ENCODE data around the gene GHR. TPM values are rescaled to one million over a fixed set of nuclear protein-coding genes. Genes with fewer than 3 reads are reported as not detected.

Gene GHR
- total RNA-seq, 1 donor from 2014 or later, result 0.17 TPM

DNA sequence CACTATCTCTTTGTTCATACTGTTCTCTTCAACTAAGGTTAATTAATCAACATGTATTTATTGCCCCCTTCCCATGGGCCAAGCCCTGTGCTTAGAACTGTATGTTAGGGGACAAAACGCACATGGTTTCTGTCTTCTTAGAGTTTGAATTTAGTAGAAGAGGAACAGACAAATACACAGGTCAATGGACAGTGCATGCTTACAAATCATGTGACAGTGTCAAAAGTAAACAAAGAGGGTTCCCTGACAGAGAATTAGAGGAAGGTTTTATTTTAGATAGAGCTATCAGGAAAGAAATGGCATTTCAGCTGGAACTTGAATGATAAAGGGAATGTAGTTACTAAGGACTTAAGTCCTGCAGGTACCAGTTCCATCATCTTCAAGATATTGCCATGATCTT lies 188.2 kb downstream of the GHR start:
- no peak for DNase-seq (ENCODE audit: low read depth)
- H3K4me3 ChIP-seq (ENCODE audit: low read depth, low read length), result no peak overlapping the region
- TF ChIP-seq, protein P1, sequence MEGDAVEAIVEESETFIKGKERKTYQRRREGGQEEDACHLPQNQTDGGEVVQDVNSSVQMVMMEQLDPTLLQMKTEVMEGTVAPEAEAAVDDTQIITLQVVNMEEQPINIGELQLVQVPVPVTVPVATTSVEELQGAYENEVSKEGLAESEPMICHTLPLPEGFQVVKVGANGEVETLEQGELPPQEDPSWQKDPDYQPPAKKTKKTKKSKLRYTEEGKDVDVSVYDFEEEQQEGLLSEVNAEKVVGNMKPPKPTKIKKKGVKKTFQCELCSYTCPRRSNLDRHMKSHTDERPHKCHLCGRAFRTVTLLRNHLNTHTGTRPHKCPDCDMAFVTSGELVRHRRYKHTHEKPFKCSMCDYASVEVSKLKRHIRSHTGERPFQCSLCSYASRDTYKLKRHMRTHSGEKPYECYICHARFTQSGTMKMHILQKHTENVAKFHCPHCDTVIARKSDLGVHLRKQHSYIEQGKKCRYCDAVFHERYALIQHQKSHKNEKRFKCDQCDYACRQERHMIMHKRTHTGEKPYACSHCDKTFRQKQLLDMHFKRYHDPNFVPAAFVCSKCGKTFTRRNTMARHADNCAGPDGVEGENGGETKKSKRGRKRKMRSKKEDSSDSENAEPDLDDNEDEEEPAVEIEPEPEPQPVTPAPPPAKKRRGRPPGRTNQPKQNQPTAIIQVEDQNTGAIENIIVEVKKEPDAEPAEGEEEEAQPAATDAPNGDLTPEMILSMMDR (conservative IDR thresholded peaks at IDR 0.05; ENCODE audit: low read depth, low read length), result no peak

DNA sequence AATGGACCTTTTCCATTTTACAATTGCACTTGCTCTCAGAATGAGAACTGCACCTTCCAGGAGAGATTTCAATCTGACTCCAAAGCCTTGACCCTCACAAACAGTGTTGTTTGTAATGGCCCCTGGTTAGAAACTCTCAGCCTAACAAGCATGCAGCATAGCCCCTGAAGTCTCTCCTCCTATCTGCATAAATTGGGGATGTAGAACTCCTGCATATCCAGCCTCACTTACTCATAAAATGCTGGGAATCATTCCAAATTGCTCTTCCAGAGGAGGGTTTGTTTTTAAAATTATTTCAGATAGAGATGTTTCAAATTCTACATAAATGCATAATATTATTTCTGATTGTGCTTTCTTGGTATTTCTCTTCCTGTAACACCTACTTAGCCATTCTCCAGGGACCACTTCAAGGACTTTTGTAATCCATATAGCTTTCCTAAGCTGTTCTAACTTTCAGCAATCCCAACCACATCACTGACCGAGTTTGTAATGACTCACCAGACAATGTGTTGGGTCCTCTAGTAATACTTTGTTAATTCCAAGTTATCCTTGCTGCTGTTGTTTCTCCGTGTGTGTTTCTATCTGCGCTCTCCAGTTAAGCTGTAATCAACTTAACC lies 189.6 kb downstream of the GHR start:
- TF ChIP-seq, protein P1 (conservative IDR thresholded peaks at IDR 0.05; ENCODE audit: low read depth, low read length), result no peak
- DNase-seq (ENCODE audit: low read depth), result no peak
- no peak overlapping the region for H3K4me3 ChIP-seq (ENCODE audit: low read depth, low read length)

DNA sequence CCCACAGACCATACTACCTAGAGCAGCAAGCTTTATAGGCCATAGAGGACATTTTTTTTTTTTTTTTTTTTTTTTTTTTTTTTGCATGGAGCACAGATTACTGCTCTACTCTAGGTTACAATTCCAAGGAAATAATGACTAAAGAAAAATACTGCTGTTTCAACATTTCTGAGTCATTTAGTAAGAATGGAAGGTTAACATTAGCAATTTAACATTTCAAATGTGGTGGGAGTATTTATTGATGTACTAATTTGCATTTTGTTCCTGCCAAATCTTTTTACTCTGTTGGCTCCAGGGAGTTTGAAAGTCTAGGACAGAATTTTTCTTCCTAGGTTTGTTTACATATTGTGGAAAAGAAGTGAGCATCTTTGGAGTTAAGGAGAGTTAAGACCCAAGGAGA lies 191.3 kb downstream of the GHR start:
- H3K4me3 ChIP-seq (ENCODE audit: low read depth, low read length), result no peak overlapping the region
- peak; percentile 9 for DNase-seq (ENCODE audit: low read depth)
- TF ChIP-seq, protein P1 (conservative IDR thresholded peaks at IDR 0.05; ENCODE audit: low read depth, low read length), result no peak

DNA sequence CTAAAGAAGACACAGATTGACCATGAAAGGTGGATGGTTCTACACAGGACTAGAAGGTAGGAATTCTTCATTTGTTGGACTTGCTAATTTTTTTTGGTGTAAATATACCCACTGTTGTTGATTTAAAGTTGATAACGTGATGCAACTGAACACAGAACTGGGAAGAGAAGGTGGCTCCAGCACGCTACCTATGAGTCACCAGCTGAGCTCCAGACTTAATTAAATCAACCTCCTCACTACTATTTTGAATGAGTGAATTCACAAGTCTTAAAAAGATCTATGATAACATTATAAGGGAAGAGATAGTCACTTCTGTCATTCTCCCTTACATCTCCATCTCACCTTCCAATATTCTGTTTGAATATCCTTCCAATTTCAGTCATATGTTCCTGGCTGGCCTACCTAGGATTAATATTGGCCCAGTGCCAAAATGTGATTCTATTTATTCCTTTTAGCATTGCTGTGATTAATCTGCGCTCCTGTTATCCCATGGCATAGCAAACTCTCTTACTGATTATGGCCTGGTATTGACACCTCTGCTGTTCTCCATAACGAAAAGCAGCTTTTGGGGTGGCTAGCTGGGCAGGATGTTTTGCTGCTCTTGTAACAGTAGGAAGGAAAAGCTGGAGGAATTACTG lies 197.5 kb downstream of the GHR start:
- TF ChIP-seq, protein P1 (conservative IDR thresholded peaks at IDR 0.05; ENCODE audit: low read depth, low read length), result no peak
- H3K4me3 ChIP-seq (ENCODE audit: low read depth, low read length), result no peak overlapping the region
- no peak for DNase-seq (ENCODE audit: low read depth)

DNA sequence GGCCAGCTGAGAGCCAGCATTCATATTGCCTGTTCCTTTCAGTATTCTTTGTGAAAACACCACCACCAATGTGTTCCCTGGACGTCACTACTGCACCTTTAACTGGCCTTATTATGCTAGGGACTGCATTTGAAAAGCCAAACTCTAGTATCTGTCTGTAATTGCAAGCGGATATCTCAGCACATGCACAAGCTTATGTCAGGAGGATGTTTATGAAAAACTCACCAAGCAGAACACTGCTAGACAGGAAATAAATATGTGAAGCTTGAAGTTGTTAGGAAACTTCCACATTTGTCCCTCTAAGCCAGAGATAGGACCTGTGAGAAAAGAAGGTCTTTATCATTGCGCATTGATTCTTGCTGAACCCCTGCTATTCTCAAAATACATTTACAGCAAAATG lies 198.0 kb downstream of the GHR start:
- DNase-seq (ENCODE audit: low read depth), result no peak
- TF ChIP-seq, protein P1 (conservative IDR thresholded peaks at IDR 0.05; ENCODE audit: low read depth, low read length), result no peak

DNA sequence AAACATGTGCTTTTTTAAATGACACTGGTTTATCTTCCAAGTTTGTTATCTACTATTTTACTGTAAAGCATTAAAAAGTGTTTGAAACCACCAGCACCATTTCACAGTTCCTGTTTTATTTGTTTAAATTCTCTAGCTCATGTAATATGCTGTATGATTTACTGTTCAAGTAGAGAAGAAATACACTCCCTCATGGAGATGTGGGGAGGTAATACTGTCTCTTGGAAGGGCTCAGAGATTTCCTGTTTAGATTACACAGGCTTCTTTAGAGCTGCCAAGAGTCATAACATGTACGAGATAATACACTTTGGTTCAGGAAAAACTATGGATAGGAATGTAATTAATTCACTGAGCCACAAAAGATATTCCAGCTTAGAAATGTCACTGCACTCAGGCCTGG lies 198.4 kb downstream of the GHR start:
- TF ChIP-seq, protein P1 (conservative IDR thresholded peaks at IDR 0.05; ENCODE audit: low read depth, low read length), result no peak
- no peak overlapping the region for H3K4me3 ChIP-seq (ENCODE audit: low read depth, low read length)
- no peak for DNase-seq (ENCODE audit: low read depth)

More for the DNA sequence above, 198.0 kb downstream of the GHR start:
- no peak overlapping the region for H3K4me3 ChIP-seq (ENCODE audit: low read depth, low read length)

DNA sequence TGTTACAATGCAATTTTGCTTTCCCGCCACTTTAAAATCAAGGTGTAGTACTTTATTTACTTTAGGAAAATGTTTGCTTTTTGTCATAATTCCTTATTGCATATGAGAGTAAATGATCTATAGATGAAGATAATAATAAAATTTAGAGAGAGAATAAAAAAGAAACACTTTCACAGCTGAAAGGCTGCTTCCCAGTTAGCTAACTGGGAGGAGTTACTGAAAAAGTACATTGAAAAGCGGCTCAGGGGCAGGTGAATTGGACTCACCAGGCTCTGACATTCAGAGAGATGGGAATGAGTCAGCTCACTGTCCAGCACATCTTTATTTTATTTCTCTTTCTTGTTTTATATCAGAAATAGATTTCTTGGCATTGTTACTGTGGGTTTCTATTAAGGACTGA lies 201.7 kb downstream of the GHR start:
- H3K4me3 ChIP-seq (ENCODE audit: low read depth, low read length), result no peak overlapping the region
- TF ChIP-seq, protein P1 (conservative IDR thresholded peaks at IDR 0.05; ENCODE audit: low read depth, low read length), result no peak
- no peak for DNase-seq (ENCODE audit: low read depth)
